HG02973 (cell line): ENCODE measurements around the gene PFKFB2.

ENCODE experiments used
- ATAC-seq: cut with Tn5 transposase; IDR thresholded peaks from one replicate; pipeline ENCODE4 v1.9.1; 2021; ENCODE audit warnings: moderate library complexity; ENCODE audit not compliant: unreplicated experiment

The PFKFB2 gene

GRCh38 chr1:207088161-207088560 is 35.1 kb downstream of the PFKFB2 start:
- no peak for ATAC-seq

- ATAC-seq, result no peak
Observed at GRCh38 chr1:207088701-207089626, 35.9 kb downstream of the PFKFB2 start, which contains the start of gene C4BPB. C4BPB (plus strand) TSS chr1:207088860; CDS start chr1:207089532, 672 bp downstream.

- ATAC-seq, result no peak
Observed at GRCh38 chr1:207089627-207090355, 36.7 kb downstream of the PFKFB2 start.

- ATAC-seq, result no peak
Observed at GRCh38 chr1:207091200-207091908, 38.3 kb downstream of the PFKFB2 start.

GRCh38 chr1:207093944-207094343 is 40.9 kb downstream of the PFKFB2 start:
- ATAC-seq, result no peak

GRCh38 chr1:207097871-207098324 is 44.8 kb downstream of the PFKFB2 start:
- ATAC-seq, result peak; percentile 85

- no peak for ATAC-seq
Observed at GRCh38 chr1:207101720-207102119, 48.6 kb downstream of the PFKFB2 start.

GRCh38 chr1:207102146-207102545 is 49.1 kb downstream of the PFKFB2 start:
- ATAC-seq, result no peak

- ATAC-seq, result no peak
Observed at GRCh38 chr1:207102659-207103058, 49.6 kb downstream of the PFKFB2 start.

GRCh38 chr1:207103892-207104373 is 50.9 kb downstream of the PFKFB2 start, which contains the start of gene C4BPA:
C4BPA (plus strand) TSS chr1:207104233; CDS start chr1:207113026, 8,793 bp downstream.
- no peak for ATAC-seq

- ATAC-seq, result no peak
Observed at GRCh38 chr1:207109004-207109403, 55.9 kb downstream of the PFKFB2 start.

GRCh38 chr1:207112616-207113296 is 59.7 kb downstream of the PFKFB2 start:
- ATAC-seq, result no peak

GRCh38 chr1:207115269-207115668 is 62.2 kb downstream of the PFKFB2 start:
- no peak for ATAC-seq

- no peak for ATAC-seq
Observed at GRCh38 chr1:207124389-207124788, 71.3 kb downstream of the PFKFB2 start.

- ATAC-seq, result no peak
Observed at GRCh38 chr1:207128336-207128921, 75.4 kb downstream of the PFKFB2 start.

- no peak for ATAC-seq
Observed at GRCh38 chr1:207129053-207129452, 76.0 kb downstream of the PFKFB2 start.
